HCEC 1CT (cell line): ENCODE measurements around the gene RNF212.

ENCODE experiments used
- DNase-seq: peaks from one replicate; pipeline ENCODE4 v3.0.0-alpha.2; 2017

RNF212 gene

GRCh38 chr4:1032861-1033260, 80.5 kb downstream of the RNF212 start:
- no peak for DNase-seq

GRCh38 chr4:1031956-1032795, 81.2 kb downstream of the RNF212 start:
- DNase-seq, result no peak

GRCh38 chr4:1031346-1031745, 82.0 kb downstream of the RNF212 start:
- no peak for DNase-seq

GRCh38 chr4:1030559-1030958, 82.8 kb downstream of the RNF212 start:
- DNase-seq, result no peak

- no peak for DNase-seq
These were observed 83.3 kb downstream of the RNF212 start for GRCh38 chr4:1030031-1030430.

GRCh38 chr4:1029529-1029928, 83.8 kb downstream of the RNF212 start:
- DNase-seq, result no peak

GRCh38 chr4:1028574-1029220, 84.7 kb downstream of the RNF212 start:
- DNase-seq, result no peak

- no peak for DNase-seq
These were observed 85.5 kb downstream of the RNF212 start for GRCh38 chr4:1027915-1028238.

DNA sequence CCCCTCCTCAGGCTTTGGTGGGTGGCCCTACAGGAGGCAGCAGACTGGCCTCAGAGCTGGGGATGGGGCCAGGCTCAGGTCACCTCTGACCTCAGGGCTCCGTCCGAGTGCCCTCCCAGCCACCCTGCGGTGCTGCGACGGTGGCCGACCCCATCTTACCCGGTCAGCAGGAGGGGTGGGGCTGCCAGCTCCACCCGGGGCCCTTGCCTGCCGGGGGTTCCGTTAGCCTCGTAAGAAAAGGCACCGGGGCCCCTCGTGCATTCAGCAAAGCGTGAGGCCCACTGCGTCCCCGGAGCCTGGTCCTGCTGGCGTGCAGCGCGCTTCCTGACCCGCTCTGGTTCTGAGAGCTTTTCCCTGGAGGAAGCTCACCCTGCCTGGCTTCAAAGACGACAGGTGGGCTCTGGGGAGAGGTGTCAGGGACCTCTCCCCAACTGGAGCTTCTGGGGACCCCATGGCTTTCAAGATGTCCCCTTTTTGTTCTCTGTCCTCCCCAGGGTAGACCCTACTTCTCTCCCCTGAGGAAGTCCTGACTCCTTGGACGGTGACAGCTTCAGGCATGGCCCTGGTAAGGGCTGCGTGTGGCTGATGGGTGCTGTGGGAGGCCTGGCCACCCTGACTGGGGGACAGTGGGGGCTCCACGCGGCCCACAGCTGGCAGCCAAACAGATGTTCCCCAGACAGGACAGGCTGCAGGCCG, 86.0 kb downstream of the RNF212 start:
- no peak for DNase-seq

- no peak for DNase-seq
These were observed 87.2 kb downstream of the RNF212 start for GRCh38 chr4:1026115-1026514.

GRCh38 chr4:1024882-1025545, 88.3 kb downstream of the RNF212 start:
- DNase-seq, result no peak

DNA sequence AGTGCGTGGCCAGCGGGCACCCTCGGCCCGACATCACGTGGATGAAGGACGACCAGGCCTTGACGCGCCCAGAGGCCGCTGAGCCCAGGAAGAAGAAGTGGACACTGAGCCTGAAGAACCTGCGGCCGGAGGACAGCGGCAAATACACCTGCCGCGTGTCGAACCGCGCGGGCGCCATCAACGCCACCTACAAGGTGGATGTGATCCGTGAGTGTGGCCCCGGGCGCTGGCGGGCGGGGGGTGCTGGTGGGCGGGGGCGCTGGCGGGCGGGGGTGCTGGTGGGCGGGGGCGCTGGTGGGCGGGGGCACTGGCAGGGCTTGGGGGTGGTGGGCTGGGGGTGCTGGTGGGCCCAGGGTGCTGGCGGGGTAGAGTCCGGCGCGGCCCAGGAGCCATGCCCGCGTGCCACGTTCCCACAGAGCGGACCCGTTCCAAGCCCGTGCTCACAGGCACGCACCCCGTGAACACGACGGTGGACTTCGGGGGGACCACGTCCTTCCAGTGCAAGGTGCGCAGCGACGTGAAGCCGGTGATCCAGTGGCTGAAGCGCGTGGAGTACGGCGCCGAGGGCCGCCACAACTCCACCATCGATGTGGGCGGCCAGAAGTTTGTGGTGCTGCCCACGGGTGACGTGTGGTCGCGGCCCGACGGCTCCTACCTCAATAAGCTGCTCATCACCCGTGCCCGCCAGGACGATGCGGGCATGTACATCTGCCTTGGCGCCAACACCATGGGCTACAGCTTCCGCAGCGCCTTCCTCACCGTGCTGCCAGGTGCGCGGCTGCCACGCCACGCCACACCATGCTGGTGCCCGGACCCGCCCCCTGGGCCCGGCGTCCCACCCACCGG, 89.2 kb downstream of the RNF212 start:
- DNase-seq, result no peak

DNA sequence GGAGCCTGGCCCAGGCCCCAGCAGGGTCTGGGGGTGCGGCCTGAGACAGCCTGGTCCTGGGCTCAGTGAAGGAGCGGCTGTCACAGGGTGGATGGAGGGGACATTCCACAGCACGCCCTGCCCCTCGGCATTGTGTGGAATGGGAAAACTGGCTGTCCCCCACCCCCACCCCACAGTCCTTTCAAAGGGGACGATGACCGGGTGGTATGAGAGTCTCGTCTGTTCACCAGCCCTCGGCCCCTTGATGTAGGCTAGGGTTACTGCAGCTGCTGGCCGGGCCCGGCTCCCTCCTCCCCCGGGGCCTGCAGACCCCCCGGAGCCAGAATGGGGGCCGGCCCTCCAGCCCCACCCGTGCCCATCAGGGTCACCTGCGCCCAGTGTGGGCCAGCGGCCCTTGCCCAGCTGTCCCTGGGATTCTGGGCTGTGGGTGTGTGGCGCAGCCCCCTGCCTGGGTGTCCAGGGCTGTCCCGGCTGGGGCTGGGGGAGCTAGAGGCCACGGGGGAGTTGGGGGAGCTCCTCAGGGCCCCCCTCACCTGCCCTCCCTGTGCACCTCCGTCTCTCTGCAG, 90.2 kb downstream of the RNF212 start:
- DNase-seq, result no peak

DNA sequence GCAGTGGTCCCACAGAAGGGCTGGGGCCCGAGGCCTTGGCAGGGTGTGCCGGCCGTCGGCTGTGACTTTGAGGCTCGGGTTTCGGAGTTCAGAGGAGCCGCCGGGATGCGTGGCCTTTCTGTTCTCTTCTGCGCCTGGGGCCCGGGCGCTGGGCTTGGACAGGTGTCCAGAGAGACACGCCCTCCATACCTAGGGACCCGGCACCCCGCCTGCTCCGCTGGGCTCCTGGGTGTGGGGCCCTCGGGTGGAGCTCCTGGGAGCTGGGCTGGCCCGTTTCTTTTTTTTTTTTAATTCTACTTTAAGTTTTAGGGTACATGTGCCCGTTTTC, 90.7 kb downstream of the RNF212 start:
- DNase-seq, result no peak

DNA sequence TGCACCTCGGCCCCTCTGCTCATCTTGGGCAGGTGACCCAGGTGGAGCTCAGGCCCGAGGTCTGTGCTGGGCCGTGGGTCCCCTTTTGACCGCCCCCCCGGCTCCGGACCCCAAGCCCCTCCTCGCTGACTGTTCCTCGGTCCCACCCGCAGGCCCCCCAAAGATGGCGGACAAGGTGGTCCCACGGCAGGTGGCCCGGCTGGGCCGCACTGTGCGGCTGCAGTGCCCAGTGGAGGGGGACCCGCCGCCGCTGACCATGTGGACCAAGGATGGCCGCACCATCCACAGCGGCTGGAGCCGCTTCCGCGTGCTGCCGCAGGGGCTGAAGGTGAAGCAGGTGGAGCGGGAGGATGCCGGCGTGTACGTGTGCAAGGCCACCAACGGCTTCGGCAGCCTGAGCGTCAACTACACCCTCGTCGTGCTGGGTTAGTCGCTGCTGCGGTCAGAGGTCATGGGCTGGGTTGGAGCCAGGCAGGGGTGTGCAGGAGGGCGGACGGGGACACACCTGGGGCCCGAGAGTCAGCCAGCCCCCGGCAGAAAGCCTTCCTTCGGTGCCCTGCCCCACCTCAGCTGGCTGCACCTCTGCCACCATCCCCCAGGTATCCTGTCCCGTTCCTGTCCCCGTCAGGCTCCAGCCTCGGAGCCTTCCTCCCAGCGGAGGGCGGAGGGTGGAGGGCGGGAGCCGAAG, 91.2 kb downstream of the RNF212 start:
- no peak for DNase-seq
